Measurements from ENCODE around the gene DPH5. TPM values are rescaled to one million over a fixed set of nuclear protein-coding genes. Genes with fewer than 3 reads are reported as not detected.
"Not testable (repeated sequence)": the region's sequence is repeated elsewhere in the genome, so short reads cannot be mapped to it uniquely, and the experiment has no call there.

The DPH5 gene
- total RNA-seq, 2 experiments from 2014 or later = 19.4 to 45.6 TPM

GRCh38 chr1:100946064-100946463 is 79.5 kb downstream of the DPH5 start:
- H3K9me3 ChIP-seq (ENCODE audit: low read length); DNase-seq (ENCODE audit: low spot score); H2AFZ ChIP-seq (ENCODE audit: low read length); CTCF ChIA-PET (ENCODE audit: unreplicated experiment); H3K4me3 ChIP-seq (ENCODE audit: low read depth, low read length, poor library complexity, severe bottlenecking); H3K4me2 ChIP-seq (ENCODE audit: low read length); H3K9me2 ChIP-seq (ENCODE audit: insufficient read depth, low read length); BruUV-seq (replicated peaks); H3K79me2 ChIP-seq (ENCODE audit: insufficient read depth, low read depth, low read length); H4K20me1 ChIP-seq (ENCODE audit: insufficient read depth, low read length); H3K27ac ChIP-seq (ENCODE audit: low read depth, low read length, poor library complexity, severe bottlenecking); intact Hi-C loops (cut with micrococcal nuclease; ENCODE audit: unreplicated experiment): not testable (repeated sequence)
- peaks cover 13% of the 10 kb centered on the region for H3K4me1 ChIP-seq (ENCODE audit: insufficient read depth, low read length, poor library complexity, severe bottlenecking)
- POLR2A ChIA-PET = interaction anchor here (1.9 kb wide), 1 partner anchor 9 kb away, joined by 5 read pairs; no protein-coding TSS in a partner anchor
- peaks cover 25% of the 10 kb centered on the region for H3K36me3 ChIP-seq (ENCODE audit: insufficient read depth, low read length)

GRCh38 chr1:100943533-100943932 is 82.1 kb downstream of the DPH5 start:
- Histone ChIP-seq H2AFZ (ENCODE audit: low read length) (no peak overlapping the region), H3K4me3 (ENCODE audit: low read depth, low read length, poor library complexity, severe bottlenecking) (no peak overlapping the region), H3K4me1 (ENCODE audit: insufficient read depth, low read length, poor library complexity, severe bottlenecking) (no peaks in the 10 kb centered on the region), H3K4me2 (ENCODE audit: low read length) (no peak overlapping the region), H3K27ac (ENCODE audit: low read depth, low read length, poor library complexity, severe bottlenecking) (no peak overlapping the region), H3K9me2 (ENCODE audit: insufficient read depth, low read length) (no peaks in the 10 kb centered on the region), H3K36me3 (ENCODE audit: insufficient read depth, low read length) (peaks cover 26% of the 10 kb centered on the region), H3K9me3 (ENCODE audit: low read length) (no peaks in the 10 kb centered on the region), H4K20me1 (ENCODE audit: insufficient read depth, low read length) (no peaks in the 10 kb centered on the region), H3K79me2 (ENCODE audit: insufficient read depth, low read depth, low read length) (no peaks in the 10 kb centered on the region)
- intact Hi-C loops (cut with micrococcal nuclease; ENCODE audit: unreplicated experiment) = no loop called here
- DNase-seq (ENCODE audit: low spot score) = no peak
- TF ChIP-seq EZH2phosphoT487 (IDR thresholded peaks at IDR 0.05; ENCODE audit: borderline replicate concordance, low read depth, low read length) = no peak
- TF ChIP-seq CTCF (conservative IDR thresholded peaks at IDR 0.05; ENCODE audit: low read length) = no peak
- ChIA-PET CTCF (ENCODE audit: unreplicated experiment) (no interaction called here), POLR2A (interaction anchor here (0.9 to 1.0 kb wide), 2 partner anchors 18 to 31 kb away, joined by 3 to 7 read pairs; no protein-coding TSS in a partner anchor)
- BruUV-seq (replicated peaks) = no TSS peak

- Histone ChIP-seq H3K9me3 (ENCODE audit: low read length) (no peaks in the 10 kb centered on the region; the same call in 1 of the 2 replicates), H3K9me2 (ENCODE audit: insufficient read depth, low read length) (no peaks in the 10 kb centered on the region), H2AFZ (ENCODE audit: low read length) (no peak overlapping the region), H3K4me2 (ENCODE audit: low read length) (no peak overlapping the region), H3K36me3 (ENCODE audit: insufficient read depth, low read length) (peaks cover 34% of the 10 kb centered on the region), H3K4me3 (ENCODE audit: low read depth, low read length, poor library complexity, severe bottlenecking) (no peak overlapping the region), H3K79me2 (ENCODE audit: insufficient read depth, low read depth, low read length) (no peaks in the 10 kb centered on the region), H3K4me1 (ENCODE audit: insufficient read depth, low read length, poor library complexity, severe bottlenecking) (no peaks in the 10 kb centered on the region), H3K27ac (ENCODE audit: low read depth, low read length, poor library complexity, severe bottlenecking) (no peak overlapping the region), H4K20me1 (ENCODE audit: insufficient read depth, low read length) (no peaks in the 10 kb centered on the region)
- BruUV-seq (replicated peaks) = no TSS peak
- intact Hi-C loops (cut with micrococcal nuclease; ENCODE audit: unreplicated experiment) = no loop called here
- POLR2A ChIA-PET = interaction anchor here (0.9 kb wide), 1 partner anchor 19 kb away, joined by 7 read pairs; no protein-coding TSS in a partner anchor
- CTCF ChIA-PET (ENCODE audit: unreplicated experiment) = no interaction called here
- no peak for DNase-seq (ENCODE audit: low spot score)
- TF ChIP-seq EZH2phosphoT487 (IDR thresholded peaks at IDR 0.05; ENCODE audit: borderline replicate concordance, low read depth, low read length) (no peak), CTCF (conservative IDR thresholded peaks at IDR 0.05; ENCODE audit: low read length) (no peak)
Observed at GRCh38 chr1:100942304-100943046, 83.1 kb downstream of the DPH5 start.

Data from OCI-LY7 (cell line).